Measurements from ENCODE around the gene HS3ST5. TPM values are rescaled to one million over a fixed set of nuclear protein-coding genes. Genes with fewer than 3 reads are reported as not detected.

The HS3ST5 gene
- total and polyA plus RNA-seq, 8 donors, result 0.05 to 2.2 TPM; not detected in 6

DNA sequence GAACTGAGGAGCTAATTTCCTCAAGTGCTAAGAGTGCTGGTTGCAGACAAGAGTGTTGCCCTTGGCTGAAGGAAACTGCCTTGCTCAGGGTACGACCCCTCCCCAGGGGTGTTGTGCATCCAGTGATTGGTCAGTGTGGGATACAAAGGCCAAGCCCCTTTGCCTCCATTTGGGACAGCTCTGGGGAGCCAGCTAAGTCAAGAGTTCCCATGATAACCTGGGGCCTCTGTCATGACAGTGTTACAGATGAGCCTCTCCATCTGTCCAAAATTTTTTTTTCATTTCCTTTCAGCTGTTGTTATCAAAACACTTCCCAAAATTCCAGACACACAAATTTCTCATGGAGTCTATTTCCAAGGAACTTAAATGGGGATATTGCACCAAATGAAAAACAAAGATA is 93.3 kb downstream of the HS3ST5 start:
- Histone ChIP-seq H3K36me3 (no peaks in the 10 kb centered on the region), H3K27ac (no peak overlapping the region), H3K27me3 (no peaks in the 10 kb centered on the region), H3K4me3 (no peak overlapping the region), H3K4me1 (no peaks in the 10 kb centered on the region), H3K9me3 (no peaks in the 10 kb centered on the region)
- intact Hi-C loops (cut with DNase I; ENCODE audit: low total_unique reads), result no loop called here
- 65 to 88% (median 78%) methylated on average over 1 of the region's 1 CpG for WGBS, 5 donors
- no peak for DNase-seq
- TF ChIP-seq POLR2A (IDR thresholded peaks at IDR 0.05) (no peak), POLR2AphosphoS5 (IDR thresholded peaks at IDR 0.05) (no peak), EP300 (IDR thresholded peaks at IDR 0.05) (no peak)

DNA sequence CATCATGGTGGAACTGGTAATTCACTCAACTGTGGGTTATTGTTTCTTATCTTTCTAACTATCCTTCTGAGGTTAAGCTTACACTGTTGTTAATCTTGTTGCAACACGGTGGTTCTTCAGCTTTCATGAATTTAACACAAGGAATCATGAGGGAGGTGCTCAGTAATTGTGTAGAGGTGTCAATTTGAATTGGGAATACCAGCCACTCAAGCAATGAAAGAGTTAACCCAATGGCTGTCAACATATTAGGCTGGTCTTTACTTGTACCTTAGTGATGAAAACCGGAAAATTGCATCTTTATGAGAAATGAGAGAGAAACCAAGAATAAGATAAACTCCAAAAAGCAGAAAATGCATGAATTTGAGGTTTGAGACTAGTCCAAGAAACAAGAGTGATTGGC is 95.7 kb downstream of the HS3ST5 start:
- no peaks in the 10 kb centered on the region for H3K9me3 ChIP-seq
- no peaks in the 10 kb centered on the region for H3K36me3 ChIP-seq
- H3K4me3 ChIP-seq, result no peak overlapping the region
- WGBS, 5 donors, result 32 to 48% (median 42%) methylated on average over 2 of the region's 2 CpGs
- no peak overlapping the region for H3K27ac ChIP-seq
- intact Hi-C loops (cut with DNase I; ENCODE audit: low total_unique reads), result no loop called here
- no peaks in the 10 kb centered on the region for H3K4me1 ChIP-seq
- DNase-seq, result no peak
- H3K27me3 ChIP-seq, result no peaks in the 10 kb centered on the region
- no peak for TF ChIP-seq EP300 (IDR thresholded peaks at IDR 0.05)
- TF ChIP-seq, protein P1, sequence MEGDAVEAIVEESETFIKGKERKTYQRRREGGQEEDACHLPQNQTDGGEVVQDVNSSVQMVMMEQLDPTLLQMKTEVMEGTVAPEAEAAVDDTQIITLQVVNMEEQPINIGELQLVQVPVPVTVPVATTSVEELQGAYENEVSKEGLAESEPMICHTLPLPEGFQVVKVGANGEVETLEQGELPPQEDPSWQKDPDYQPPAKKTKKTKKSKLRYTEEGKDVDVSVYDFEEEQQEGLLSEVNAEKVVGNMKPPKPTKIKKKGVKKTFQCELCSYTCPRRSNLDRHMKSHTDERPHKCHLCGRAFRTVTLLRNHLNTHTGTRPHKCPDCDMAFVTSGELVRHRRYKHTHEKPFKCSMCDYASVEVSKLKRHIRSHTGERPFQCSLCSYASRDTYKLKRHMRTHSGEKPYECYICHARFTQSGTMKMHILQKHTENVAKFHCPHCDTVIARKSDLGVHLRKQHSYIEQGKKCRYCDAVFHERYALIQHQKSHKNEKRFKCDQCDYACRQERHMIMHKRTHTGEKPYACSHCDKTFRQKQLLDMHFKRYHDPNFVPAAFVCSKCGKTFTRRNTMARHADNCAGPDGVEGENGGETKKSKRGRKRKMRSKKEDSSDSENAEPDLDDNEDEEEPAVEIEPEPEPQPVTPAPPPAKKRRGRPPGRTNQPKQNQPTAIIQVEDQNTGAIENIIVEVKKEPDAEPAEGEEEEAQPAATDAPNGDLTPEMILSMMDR (IDR thresholded peaks at IDR 0.05), result no peak
- TF ChIP-seq POLR2A (IDR thresholded peaks at IDR 0.05), result no peak
- no peak for TF ChIP-seq POLR2AphosphoS5 (IDR thresholded peaks at IDR 0.05)

DNA sequence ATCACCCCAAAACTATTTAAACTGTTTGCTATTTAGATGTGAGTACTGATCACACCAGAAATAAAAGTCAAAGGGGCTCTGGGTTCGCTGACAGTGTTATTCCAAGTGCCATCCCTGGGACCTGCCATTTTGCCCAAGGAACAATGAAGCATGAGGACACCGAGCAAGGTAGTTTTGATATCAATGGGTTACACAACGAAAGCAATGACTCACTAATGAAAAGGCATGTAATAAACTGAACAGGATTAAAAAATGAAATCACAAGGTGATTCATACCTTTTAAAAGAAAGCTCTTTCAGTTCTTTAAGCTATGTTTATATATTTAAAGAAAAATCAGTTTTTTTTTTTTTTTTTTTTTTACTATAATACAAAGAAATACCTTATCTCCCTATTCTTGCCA is 102.0 kb downstream of the HS3ST5 start:
- Histone ChIP-seq H3K4me1 (no peaks in the 10 kb centered on the region), H3K36me3 (no peaks in the 10 kb centered on the region), H3K9me3 (no peaks in the 10 kb centered on the region), H3K27me3 (no peaks in the 10 kb centered on the region), H3K4me3 (no peak overlapping the region), H3K27ac (no peak overlapping the region)
- WGBS, 5 donors, result 52 to 67% (median 60%) methylated on average over 3 of the region's 3 CpGs
- peak in 1 of 2 donors; percentile 9 for DNase-seq
- TF ChIP-seq, protein P1 (IDR thresholded peaks at IDR 0.05), result no peak
- TF ChIP-seq POLR2A (IDR thresholded peaks at IDR 0.05) (no peak), POLR2AphosphoS5 (IDR thresholded peaks at IDR 0.05) (no peak), EP300 (IDR thresholded peaks at IDR 0.05) (no peak)
- intact Hi-C loops (cut with DNase I; ENCODE audit: low total_unique reads), result no loop called here

DNA sequence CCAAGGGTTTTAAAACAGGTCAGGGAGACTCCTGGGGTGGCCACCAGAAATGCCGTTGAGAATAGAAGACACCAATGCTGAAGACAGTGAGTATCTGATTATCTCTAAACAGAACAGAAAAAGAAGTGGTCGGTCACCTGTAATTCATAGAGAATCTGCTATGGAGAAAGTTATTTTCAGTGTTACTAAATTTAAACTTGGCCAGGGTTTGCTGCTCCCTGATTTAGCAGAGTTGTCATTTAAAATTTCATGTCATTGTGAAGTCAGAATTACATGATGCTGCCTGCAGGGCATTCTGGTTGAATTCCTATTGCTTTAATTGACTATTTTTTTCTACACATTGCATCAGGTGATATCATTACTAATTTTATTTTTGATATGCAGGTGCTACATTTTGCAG is 114.1 kb downstream of the HS3ST5 start:
- no peaks in the 10 kb centered on the region for H3K27me3 ChIP-seq
- H3K4me1 ChIP-seq, result no peaks in the 10 kb centered on the region
- intact Hi-C loops (cut with DNase I; ENCODE audit: low total_unique reads), result no loop called here
- H3K36me3 ChIP-seq, result no peaks in the 10 kb centered on the region
- no peak for DNase-seq
- H3K9me3 ChIP-seq, result no peaks in the 10 kb centered on the region
- no peak overlapping the region for H3K27ac ChIP-seq
- TF ChIP-seq, protein P1 (IDR thresholded peaks at IDR 0.05), result no peak
- TF ChIP-seq EP300 (IDR thresholded peaks at IDR 0.05) (no peak), POLR2A (IDR thresholded peaks at IDR 0.05) (no peak), POLR2AphosphoS5 (IDR thresholded peaks at IDR 0.05) (no peak)
- H3K4me3 ChIP-seq, result no peak overlapping the region
- 81 to 92% (median 90%) methylated on average over 2 of the region's 2 CpGs for WGBS, 5 donors

DNA sequence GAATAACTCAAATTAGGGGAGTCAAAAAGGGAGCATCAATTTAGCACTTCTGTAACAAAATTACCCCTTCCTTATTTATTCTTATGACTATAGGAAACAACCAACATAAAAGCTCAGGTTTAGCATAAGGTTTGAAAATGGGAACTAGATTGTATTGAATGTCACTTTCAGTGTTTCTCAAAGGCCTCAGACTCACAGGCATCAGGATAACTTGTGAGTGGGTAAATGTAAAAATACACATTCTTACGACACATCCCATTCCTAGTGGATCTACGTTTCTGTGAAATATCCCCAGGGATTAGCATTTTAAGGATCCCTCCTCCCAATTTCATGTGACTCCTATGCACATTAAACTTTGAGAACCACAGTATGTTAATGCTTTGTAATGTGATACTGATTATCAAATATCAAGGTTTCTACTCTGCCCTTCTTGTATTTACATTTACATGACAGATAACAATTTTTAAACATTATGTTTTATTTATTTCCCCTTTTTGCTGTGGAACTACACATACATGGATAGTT is 114.8 kb downstream of the HS3ST5 start:
- intact Hi-C loops (cut with DNase I; ENCODE audit: low total_unique reads), result no loop called here
- TF ChIP-seq POLR2A (IDR thresholded peaks at IDR 0.05) (no peak), EP300 (IDR thresholded peaks at IDR 0.05) (no peak), POLR2AphosphoS5 (IDR thresholded peaks at IDR 0.05) (no peak)
- TF ChIP-seq, protein P1 (IDR thresholded peaks at IDR 0.05), result no peak
- 45 to 66% (median 50%) methylated on average over 2 of the region's 2 CpGs for WGBS, 5 donors
- Histone ChIP-seq H3K4me1 (no peaks in the 10 kb centered on the region), H3K4me3 (no peak overlapping the region), H3K27ac (no peak overlapping the region), H3K27me3 (no peaks in the 10 kb centered on the region), H3K9me3 (no peaks in the 10 kb centered on the region), H3K36me3 (no peaks in the 10 kb centered on the region)
- no peak for DNase-seq

All from stomach (tissue), 9 donors.